ENCODE measurements around the gene STUM.
"Not testable (repeated sequence)": the region's sequence is repeated elsewhere in the genome, so short reads cannot be mapped to it uniquely, and the experiment has no call there.

STUM gene

DNA sequence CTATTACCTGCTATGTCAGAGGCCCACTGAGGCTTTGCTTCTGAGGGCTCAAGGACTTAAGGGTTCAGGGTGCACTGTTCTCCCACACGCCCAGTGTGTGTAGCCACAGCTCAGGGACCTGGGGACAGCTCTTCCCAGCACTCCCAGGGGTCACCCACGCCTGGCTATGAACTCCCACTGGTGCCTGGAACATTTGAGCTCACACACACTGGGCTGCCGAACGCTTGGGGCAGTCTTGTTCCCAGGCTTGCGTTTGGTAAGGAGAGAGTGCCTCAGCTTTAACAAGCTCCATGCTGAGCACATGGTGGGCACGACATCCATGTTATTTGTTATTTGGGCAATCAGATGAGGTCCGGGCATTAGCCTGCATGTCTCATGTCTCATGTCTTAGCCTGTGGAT is 37.6 kb downstream of the STUM start:
- DNase-seq: no peak

DNA sequence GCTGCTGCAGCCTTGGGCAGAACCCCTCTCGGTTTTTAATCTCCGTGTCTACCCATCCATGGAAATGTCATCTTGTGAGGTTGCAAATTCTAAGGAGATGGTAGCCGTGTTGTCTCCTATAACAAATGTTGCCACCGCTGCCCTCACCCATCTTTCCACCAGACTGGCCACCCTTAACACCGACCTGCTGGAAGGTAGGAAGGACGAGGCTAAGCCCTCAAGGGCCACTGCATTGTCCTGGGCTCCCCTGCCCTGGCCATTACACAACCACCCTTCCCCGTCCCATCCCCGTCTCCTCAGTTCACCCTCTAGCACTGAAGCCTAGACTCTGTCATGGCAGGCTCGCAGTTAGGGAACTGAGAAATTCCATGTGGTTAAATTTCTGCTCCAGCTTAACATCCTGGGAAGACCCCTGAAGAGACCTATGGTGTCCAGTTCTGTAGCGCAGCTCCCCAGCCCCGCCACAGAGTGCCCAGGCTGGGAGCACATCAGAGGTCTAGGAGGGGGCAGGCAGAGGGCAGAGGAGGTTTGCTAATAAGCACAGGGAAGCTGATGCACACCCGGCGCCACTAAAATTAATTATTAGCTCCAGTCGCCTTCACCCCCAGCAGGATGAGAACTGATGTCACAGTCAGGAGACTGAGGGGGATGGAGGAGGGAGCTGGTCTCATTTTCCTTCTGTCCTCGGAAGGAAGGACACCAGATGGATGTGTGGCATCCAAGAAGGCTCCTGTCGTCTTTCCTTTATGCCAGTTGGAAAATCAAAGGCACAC is 38.3 kb downstream of the STUM start:
- DNase-seq: no peak

DNA sequence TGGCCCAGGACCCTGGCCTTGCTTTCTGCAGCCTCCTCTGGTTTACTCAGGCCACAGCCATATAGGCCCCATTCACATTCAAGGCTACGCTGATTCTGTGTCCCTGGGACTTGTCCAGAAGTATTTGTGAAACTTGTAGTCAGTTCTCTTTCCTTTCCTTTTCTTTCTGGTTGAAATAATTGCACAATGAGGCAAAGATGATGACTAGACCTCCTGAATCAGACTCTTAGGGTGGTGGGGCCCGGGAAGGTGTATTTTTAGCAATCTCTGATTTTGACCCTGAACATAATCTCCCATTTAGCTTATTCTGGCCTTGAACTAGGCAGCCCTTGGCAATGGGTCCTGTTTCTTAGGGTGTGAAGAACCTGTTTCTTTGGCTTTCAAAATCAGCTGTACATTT is 39.9 kb downstream of the STUM start:
- no peak for DNase-seq

DNA sequence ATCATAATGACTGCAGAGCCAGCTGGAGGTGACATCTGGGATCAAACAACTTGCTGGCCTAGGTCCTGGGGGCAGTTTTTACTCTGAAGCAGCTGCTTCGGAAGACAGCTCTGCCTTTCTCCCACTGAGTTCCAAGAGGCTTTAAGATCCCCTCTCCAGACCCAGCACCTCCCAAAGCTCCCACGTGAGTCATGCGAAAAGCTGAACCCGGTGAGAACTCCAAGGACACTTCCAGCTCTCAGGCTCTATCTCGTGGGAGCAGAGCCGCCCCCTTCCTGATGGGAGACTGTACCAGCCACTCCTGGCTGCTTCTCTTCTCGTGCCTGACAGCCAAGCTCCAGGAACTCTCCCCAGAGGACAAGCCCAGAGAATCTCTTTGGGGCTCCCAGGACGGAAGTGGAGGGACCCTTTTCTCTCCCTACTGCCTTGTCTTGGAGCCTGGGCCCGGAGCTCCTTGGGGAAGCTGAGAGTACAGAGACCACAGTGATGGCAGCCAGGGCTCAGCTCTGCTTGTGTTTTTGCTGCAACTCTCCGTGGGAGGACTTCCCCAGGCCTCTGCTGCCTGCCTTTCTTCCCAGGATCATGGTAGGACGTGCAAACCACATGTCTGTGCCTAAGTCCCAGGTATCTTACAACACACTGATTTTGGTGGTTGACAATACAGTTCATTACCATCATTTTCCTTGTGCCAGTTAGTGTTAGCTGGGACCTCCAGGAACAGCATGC is 40.6 kb downstream of the STUM start:
- no peak for DNase-seq

DNA sequence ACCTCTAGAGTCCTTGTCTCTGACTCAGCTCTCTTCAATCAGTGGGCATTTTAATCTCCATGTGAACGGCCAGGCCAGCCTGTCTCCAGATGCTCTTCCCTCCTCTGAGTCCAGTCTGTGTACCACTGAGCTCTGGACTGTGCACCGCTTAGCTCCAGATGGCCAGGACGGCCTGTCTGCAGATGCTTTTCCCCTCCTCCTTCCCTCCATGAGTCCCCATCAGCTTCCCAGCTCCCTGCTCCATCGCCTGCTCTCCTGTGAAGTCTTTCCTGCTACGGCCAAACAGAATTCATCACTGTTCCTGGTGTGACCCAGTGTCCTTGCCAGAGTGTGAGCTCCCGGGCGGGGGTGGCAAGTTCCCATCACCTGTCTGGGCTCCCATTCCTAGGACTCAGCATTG is 42.0 kb downstream of the STUM start:
- no peak for DNase-seq

DNA sequence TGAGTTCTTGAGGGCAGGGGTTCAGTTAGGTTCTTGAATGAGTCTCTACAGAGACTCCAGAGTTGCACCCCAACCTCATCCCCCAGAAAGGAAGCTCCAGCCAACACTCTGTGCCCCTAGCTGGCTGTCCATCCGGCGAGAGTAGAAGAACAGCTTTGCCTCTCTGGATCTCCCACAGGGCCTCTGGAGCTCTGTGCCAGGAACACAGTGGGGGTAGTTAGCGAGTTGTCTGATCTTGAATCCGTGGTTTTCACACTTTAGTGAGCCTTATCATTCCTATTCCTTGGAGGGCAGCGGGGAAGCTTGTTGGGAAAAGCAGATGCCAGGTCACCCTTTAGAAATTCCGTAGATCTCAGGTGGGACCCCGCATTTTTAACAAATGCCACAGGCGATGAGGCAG is 45.0 kb downstream of the STUM start:
- no peak for DNase-seq

DNA sequence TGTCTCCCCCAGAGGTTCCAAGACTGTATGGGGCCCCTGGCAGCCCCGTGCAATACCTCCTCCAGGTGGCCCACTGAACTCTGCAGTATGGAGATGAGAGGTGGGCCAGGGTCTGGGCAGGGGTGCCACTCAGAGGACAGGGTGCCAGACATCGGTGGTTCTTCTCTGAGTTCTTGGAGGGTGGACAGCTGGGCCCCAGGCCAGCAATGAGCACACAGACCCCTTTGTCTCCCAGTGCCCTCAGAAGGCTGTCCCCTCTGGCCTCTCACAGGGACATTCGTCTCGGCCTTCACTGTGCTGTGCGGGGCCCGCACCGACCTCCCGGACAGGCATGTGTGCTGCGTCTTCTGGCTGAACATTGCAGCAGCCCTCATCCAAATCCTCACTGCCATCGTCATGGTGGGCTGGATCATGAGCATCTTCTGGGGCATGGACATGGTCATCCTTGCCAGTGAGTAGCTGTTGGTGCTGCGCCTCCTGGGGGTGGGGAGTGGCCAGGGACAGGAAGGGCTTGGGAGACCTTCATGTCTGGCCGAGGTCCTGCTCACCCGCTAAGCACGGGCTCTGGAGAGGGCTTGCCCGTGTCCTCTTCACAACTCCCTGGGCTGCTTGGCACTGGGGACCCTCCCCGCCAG is 48.1 kb downstream of the STUM start:
- DNase-seq: no peak

DNA sequence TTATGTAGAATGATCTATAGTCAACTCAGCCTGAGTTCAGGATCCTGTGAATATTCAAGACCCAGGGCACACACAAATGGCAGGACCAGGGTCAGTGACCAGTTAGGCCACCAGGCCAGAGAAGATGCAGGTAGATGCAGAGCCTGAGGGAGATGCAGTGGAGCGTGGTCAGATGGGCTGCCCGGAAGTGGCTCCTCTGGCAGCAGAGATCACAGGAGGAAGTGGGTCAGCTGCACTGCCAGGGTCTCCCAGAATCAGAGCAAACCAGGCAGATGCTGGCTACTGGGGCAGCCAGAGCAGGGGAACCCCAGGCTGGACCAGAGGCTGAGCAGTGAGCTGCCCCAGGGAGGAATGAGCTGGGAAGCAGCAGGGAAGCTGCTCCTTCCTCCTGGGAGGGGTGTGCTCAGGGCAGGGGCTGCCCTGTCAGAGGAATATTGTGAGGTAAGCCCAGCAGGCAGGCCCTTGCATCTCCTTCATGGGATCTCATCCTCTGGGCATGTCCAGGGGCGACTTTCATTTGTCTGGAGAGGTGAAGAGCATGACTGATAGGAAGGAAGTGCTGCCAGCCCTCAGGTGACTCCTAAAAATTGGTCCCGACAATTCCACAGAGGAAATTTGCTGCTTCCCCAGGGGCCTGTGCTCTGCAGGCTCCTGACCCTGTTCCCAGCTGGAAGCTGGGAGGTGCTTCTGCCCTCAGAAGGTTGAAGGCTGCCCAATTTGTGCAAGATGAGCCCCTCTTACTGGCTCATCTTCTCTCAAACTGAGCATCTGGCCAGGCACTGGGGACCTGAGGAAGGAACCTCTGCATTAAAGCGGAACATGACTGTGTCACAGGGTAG is 49.3 kb downstream of the STUM start:
- DNase-seq: no peak

DNA sequence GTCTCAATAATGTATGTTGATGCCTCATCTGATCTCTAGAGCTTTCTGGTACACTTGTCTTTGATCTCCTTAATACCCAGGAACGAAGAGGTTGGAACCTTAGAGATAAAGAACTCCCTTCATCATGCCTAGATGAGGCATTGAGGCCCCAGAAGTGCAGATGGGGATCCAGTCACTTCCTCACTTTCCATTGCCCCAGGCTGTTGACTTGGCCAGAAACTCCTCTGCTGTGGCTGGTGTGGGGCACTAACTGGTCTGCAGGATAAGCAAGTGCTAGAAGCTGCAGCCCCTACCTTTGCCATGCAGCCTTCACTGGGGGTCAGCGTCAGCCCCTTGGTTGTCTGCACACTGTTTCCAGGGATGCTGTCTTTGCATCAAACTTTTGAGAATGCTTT is 49.9 kb downstream of the STUM start:
- no peak for DNase-seq

DNA sequence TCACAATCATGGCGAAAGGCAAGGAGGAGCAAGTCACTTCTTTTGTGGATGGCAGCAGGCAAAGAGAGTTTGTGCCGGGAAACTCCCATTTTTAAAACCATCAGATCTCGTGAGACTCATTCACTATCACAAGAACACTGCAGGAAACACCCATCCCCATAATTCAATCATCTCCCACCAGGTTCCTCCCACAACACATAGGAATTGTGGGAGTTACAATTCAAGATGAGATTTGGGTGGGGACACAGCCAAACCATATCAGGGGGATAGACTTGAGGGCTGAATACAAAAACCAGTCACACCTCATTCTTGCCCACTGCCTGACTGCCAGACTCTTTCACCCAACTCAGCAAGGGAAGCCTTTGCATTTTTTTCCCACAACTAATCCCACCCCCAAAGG is 50.4 kb downstream of the STUM start:
- not testable (repeated sequence) for DNase-seq

DNA sequence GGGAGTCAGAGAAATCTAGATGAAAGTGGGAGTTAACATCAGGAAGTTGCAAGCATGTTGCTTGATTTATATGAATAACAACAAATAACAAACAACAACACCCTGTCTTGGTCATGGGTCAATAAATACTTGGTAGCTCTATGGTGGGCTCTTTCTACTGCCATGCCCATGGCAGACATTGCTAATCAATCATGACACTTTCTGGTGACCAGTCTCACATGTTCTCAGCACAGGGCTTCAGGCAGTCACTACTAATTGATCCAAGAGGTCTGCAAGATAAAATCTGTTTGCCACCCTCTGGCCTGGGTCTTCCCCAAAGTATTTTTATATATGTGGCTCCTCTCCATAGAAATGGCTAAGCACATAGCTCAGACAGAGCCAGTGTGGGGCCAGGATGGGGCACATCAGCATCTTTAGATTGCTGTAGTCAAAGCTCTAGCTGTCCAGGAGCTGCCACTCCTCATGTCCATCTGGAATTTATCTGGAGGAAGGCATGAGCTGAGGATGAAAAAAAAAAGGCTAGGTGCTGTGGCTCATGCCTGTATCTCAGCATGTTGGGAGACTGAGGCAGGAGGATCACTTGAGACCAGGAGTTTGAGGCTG is 51.2 kb downstream of the STUM start:
- DNase-seq: no peak

DNA sequence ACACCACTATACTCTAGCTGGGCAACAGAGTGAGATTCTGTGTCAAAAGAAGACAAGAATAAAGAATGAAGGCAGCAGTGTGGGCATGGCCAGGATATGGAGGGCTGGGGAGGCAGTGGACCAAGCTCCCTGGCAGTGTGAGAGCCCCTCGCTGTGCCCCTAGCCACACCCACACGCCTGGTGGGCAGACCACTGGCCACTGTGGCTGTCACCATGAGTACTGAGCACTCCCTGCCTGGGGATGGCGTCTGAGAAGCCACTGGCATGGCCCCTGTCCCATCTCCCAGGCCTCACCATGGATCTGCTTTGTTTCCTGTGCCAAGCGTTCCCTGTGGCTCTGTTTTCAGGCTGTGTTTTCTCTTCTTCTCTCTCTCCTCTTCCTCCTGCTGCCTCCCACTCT is 51.7 kb downstream of the STUM start:
- DNase-seq: no peak

DNA sequence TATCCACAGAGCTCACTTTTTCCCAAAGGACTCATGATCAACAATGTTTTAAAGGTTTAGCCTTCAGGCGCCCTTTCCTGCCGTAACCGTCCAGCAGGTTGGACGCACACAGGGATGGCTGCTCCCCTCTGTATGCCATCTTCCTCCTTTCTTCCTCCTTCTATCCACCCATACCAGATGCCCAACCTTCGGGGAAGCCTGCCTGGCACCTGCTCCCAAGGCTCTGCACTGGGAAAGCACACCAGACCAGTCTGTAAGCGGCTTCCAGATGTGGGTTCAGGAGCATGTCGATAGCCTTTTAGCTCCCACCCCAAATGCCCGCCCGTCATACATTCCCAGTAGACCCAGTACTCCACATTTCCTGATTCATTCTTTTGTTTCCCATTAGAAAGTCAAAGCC is 52.9 kb downstream of the STUM start:
- no peak for DNase-seq

DNA sequence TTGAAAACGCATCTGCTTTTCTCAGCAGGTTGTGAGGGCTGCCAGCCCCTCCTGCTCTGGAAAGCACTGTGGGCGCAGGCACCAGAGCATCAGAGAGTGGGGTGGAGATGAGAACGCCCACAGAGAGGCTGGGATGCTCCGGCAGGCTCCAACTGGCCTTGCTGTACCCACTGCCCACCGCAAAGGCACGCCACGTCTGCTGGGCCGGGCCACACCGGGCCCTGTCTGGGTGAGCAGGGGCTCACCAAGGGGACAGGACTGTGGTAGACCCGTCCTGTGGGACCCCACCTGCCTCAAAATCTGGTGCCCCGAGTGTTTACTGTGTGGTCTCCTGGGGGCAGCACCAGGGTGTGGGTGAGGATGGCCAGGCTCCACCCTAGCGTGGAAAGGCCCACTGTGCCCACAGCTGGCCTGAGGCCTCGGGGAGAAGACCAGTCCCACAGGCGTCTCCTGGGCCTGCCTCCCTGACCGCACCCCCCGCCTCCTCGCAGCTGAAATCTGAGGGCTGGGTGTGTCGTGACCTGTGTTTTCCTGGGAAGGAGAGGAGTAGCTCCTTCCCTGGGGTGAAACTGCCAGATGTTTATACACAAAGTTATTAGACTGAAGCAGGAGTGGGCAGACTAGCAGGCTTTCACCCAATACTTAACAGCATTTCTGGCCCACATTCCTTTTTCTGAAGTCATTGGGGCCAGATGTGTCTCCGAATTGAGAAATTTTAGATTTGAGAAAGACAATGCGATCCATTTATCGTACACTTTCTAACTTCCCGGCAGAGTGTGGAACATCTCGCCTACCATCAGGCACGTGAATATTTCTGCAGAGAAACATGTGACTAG is 53.8 kb downstream of the STUM start:
- no peak for DNase-seq

DNA sequence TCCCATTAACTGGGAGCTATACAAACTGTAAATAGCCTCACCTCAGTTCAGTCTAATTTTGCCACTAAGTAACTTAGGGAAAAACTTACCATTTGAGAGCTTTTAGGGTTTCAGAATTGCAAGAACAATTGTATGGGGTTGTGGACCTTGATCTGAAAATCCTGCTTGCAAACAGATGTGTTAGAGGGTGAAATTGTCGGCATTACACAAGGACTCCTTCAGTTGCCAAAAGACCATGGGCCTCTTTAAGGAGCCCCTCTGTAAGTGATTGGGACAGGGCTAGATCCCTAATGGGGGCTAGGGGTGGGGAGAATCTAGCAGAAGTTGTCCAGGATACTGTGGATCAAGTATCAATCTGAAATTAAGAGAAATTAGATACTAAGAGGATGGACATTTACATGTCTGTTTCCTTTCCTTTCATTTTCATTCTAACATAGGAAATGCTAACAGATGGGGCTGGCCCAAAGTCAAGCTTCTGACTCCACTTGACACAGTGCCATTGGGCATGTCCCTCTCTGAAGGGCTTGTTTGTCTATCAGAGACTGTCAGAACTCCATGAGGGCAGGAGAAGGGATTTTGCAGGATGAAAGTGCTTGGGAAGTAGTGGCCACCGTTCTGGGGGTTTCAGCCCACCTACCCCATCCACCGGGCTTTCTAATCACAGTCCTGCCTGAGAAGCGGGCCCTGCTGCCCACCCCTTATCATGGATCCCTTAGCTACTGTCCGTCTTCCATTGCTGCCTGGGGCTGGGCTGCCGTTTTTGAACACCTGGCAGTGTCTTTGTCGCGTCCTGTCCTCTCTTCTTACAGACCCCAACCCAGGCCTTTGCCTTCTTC is 54.7 kb downstream of the STUM start:
- DNase-seq: no peak

DNA sequence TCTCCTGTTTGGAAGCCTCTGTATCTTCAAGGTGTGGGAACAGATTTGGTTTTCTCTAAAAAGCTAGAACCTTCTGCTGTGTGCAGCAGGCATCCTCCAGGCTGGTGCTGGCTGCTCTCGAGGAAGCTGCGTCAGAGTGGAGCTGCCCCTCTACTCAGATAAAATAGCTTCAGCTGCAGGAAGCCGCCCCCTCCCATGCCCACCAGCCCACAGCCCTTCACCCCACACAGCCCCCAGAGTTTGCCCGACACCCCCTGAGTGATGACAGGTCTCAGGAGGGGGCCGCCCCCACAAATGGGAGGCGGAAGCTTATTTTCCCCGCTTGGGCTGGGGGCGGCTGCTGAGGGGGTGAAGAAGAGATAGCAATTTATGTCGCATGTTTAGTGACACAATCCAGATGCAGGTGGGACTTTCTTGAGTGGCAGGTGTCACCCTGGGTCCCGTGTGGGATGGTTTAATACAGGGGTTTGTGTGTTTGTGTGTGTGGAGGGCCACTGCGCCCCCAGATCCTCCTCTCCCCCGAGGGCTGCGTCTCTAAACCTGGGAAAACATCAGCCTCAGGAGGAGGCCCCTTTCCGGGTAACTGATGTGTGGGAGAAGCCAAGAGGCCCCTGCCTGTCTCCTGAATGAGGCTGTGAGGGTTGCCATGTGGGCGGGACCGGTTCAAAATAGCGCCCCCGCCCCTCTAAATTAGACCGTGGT is 55.4 kb downstream of the STUM start:
- no peak for DNase-seq

DNA sequence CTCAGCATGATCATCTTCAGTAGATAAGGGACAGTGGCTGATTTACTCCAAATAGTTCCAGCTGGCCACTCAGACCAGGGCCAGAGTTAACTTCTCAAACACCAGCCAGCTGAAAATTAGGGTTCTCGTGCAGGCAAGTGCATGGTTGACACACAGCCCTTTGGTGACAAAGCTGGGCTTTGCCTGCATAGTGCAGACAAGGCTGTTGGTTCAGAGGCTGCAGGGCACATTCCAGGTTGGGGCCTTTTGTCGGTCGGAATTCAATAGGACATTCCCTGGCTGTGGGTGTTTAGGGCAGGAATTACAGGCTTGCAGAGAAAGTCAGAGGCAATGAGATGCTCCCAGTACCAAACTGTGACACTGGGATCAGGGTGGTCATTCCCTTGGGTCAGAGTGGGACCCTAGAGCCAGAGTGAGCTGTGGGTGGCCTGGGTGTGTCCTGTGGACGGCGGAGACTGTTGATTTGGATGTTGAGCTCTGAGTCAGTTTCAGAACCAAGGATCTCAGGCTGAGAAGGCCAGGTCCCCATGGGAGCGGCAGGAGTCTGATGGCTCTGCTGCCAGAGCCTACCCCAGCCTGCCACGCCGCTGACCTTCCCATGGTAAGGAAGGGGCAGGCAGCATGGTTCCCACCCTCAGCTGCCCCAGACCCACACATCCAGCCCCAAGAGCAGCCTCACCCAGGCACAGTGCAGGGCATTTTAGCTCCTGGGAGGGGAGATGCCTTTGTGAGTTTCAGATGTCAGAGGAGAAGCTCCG is 56.2 kb downstream of the STUM start:
- DNase-seq: no peak

DNA sequence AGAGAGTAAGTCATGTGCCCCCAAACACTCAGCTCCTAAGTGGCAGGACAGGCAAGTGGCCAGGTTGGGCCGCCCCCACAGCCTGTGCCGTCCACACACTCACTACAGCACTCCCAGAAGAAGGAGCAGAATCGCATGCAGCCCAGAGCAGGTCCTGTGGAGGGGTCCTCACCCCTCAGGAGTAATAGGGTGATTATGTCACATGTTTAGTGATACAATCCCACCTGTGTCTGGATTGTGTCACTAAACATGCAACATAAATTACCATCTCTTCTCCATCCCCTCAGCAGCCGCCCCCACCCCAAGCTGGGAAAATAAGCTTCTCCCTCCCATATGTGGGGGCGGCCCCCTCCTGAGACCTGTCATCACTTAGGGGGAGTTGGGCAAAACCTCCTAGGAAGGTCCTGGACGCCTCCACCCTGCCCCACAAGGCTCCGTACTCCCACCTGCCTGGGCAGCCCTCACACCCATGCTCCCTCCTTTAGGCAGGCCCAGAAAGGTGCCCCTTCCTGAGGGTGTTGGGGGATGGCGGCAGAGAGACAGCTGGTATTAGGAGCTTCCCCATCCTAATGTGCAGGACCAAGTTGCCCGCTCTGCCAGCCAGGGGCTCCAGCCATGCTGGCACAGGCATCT is 56.9 kb downstream of the STUM start:
- DNase-seq: no peak
